Breast epithelium (tissue), 4 donors: ENCODE data around the gene PEX26. TPM values are rescaled to one million over a fixed set of nuclear protein-coding genes. Genes with fewer than 3 reads are reported as not detected.

Source experiments
- DNase-seq, 2 donors: peaks; one replicate each; pipeline ENCODE4 v3.0.0-alpha.2; 2019; ENCODE audit warnings: low spot score in 2 of 2
- H3K27ac ChIP-seq, 2 donors: fragments of 200-600 bp; sonication (generic) in 1 of 2; one replicate each; pipeline ENCODE4 v1.5.1; 2016 to 2019; ENCODE audit warnings: mild to moderate bottlenecking in 1 of 2
- H3K27me3 ChIP-seq, 2 donors: fragments of 200-600 bp; sonication (generic) in 1 of 2; one replicate each; pipeline versions ENCODE4 v1.5.1 to v1.6.0; 2017 to 2019; ENCODE audit warnings: control low read depth in 1 of 2, mild to moderate bottlenecking in 1 of 2
- H3K36me3 ChIP-seq: fragments of 200-600 bp; one replicate; pipeline ENCODE4 v1.5.1; 2019
- H3K4me1 ChIP-seq, 2 donors: fragments of 200-600 bp; sonication (generic); one replicate each; pipeline ENCODE4 v1.5.1; 2016 to 2019; ENCODE audit warnings: control low read depth in 1 of 2
- H3K4me3 ChIP-seq, 3 donors: fragments of 200-600 bp; sonication (generic); 1 replicate in 2 of 3; 2 replicates in 1 of 3; pipeline ENCODE4 v1.5.1; 2016 to 2019; ENCODE audit warnings: mild to moderate bottlenecking in 3 of 3, moderate library complexity in 2 of 3
- H3K9me3 ChIP-seq, 2 donors: fragments of 200-600 bp; sonication (generic) in 1 of 2; one replicate each; pipeline ENCODE4 v1.5.1; 2016 to 2019; ENCODE audit warnings: control low read depth in 1 of 2
- CTCF ChIP-seq, 3 donors: fragments of 450-650 bp; IDR thresholded peaks; one replicate each; pipeline ENCODE4 v1.5.1; 2016 to 2017; ENCODE audit warnings: antibody characterized with exemption in 3 of 3, mild to moderate bottlenecking in 3 of 3, moderate library complexity in 3 of 3
- POLR2A ChIP-seq: fragments of 450-650 bp; IDR thresholded peaks from one replicate; pipeline ENCODE4 v1.6.1; 2016; ENCODE audit warnings: antibody characterized with exemption, mild to moderate bottlenecking, moderate library complexity
- POLR2AphosphoS5 ChIP-seq, 3 donors: sonication (generic); formaldehyde crosslinking; IDR thresholded peaks; one replicate each; pipeline ENCODE4 v1.6.1; 2017; ENCODE audit warnings: antibody characterized with exemption in 3 of 3
- intact Hi-C: fragments of 100-400 bp; cut with DNase I; formaldehyde crosslinking; loops from one replicate; pipeline ENCODE4 v1.15.1; 2023; ENCODE audit warnings: low total_unique reads
- total RNA-seq, 3 donors: library from RNA; depleted of rRNA; stranded (reverse); fragments of >200 nt; gene quantifications; one replicate each; pipeline ENCODE4 v1.1.0, GENCODE V29; 2016

PEX26 gene
- total RNA-seq, 3 donors from 2014 or later = 18.7 to 22.2 (median 19.2) TPM

- Histone ChIP-seq H3K27me3 (no peaks in the 10 kb centered on the region), H3K9me3 (no peaks in the 10 kb centered on the region), H3K36me3 (no peaks in the 10 kb centered on the region), H3K4me3 (no peak overlapping the region), H3K27ac (peak overlapping the region in 1 of 2 donors; percentile 81), H3K4me1 (peaks cover 0 to 2% of the 10 kb centered on the region in 2 donors)
- DNase-seq = no peak
- intact Hi-C loops = no loop called here
- no peak for TF ChIP-seq POLR2A
- no peak for TF ChIP-seq POLR2AphosphoS5 (IDR thresholded peaks at IDR 0.05)
- TF ChIP-seq CTCF (IDR thresholded peaks at IDR 0.05) = no peak
Observed at GRCh38 chr22:18066181-18066859, 11.5 kb upstream of the PEX26 start.

GRCh38 chr22:18067121-18067520 is 10.7 kb upstream of the PEX26 start:
- no peaks in the 10 kb centered on the region for H3K36me3 ChIP-seq
- no peak overlapping the region for H3K4me3 ChIP-seq
- intact Hi-C loops = no loop called here
- no peak for DNase-seq
- no peaks in the 10 kb centered on the region for H3K9me3 ChIP-seq
- H3K27me3 ChIP-seq = no peaks in the 10 kb centered on the region
- TF ChIP-seq CTCF (IDR thresholded peaks at IDR 0.05) (no peak), POLR2AphosphoS5 (IDR thresholded peaks at IDR 0.05) (no peak), POLR2A (no peak)
- peaks cover 0 to 3% of the 10 kb centered on the region in 2 donors for H3K4me1 ChIP-seq
- peak overlapping the region; percentile 81 to 94 for H3K27ac ChIP-seq

- Histone ChIP-seq H3K4me1 (peaks cover 0 to 3% of the 10 kb centered on the region in 2 donors), H3K36me3 (no peaks in the 10 kb centered on the region), H3K27me3 (no peaks in the 10 kb centered on the region), H3K4me3 (peak overlapping the region in 1 of 3 donors; percentile 41), H3K27ac (peak overlapping the region; percentile 81 to 94), H3K9me3 (no peaks in the 10 kb centered on the region)
- intact Hi-C loops = no loop called here
- TF ChIP-seq POLR2AphosphoS5 (IDR thresholded peaks at IDR 0.05) (no peak), CTCF (IDR thresholded peaks at IDR 0.05) (no peak), POLR2A (no peak)
- peak; percentile 22 to 56 for DNase-seq
Observed at GRCh38 chr22:18067548-18068341, 10.0 kb upstream of the PEX26 start.

- Histone ChIP-seq H3K9me3 (no peaks in the 10 kb centered on the region), H3K4me3 (peak overlapping the region in 1 of 3 donors; percentile 41), H3K27ac (peak overlapping the region; percentile 81 to 94), H3K27me3 (no peaks in the 10 kb centered on the region), H3K36me3 (no peaks in the 10 kb centered on the region), H3K4me1 (peaks cover 0 to 3% of the 10 kb centered on the region in 2 donors)
- intact Hi-C loops = no loop called here
- TF ChIP-seq POLR2A = no peak
- TF ChIP-seq POLR2AphosphoS5 (IDR thresholded peaks at IDR 0.05) = no peak
- no peak for TF ChIP-seq CTCF (IDR thresholded peaks at IDR 0.05)
- peak in 1 of 2 donors; percentile 68 for DNase-seq
Observed at GRCh38 chr22:18068381-18068988, 9.3 kb upstream of the PEX26 start.
